NCI-H748 (cell line): ENCODE measurements around the gene MNT.

Experiments
- DNase-seq: peaks from one replicate; lab custom pipeline; 2025; ENCODE audit not compliant: unreplicated experiment; lab: John Stamatoyannopoulos, UW

Gene MNT

GRCh38 chr17:2335726-2336214 lies 65.1 kb downstream of the MNT start:
- DNase-seq, result no peak
